ENCODE results near the gene PSD4.

DNA sequence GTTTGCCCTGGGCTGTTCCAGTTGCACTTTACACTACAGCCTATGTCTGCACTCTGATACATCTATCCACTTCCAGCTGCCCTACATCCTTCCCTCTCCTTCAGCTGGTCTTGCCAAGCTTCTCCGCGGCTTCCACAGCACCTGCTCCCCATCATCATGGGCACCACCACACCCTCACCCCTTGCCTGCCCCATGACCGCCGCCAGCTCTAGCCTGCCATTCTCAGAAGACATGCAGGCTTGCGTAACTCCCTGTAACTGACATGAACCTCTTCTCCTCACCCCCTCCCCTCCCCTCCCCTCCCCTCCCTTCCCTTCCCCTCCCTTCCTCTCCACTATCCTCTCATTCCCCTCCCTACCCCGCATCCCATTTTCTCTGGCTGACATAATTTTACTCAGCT is 59.0 kb downstream of the PSD4 start:
- no peak for TF ChIP-seq YY1 (IDR thresholded peaks at IDR 0.05; ENCODE audit: insufficient read depth, insufficient read length)
- TF ChIP-seq ZNF274 (IDR thresholded peaks at IDR 0.05; ENCODE audit: low read depth, low read length), result no peak

All from NT2/D1 (cell line).